Prostate gland (tissue), 2 donors: Measurements from ENCODE around the gene ZC3H12C. TPM values are rescaled to one million over a fixed set of nuclear protein-coding genes. Genes with fewer than 3 reads are reported as not detected.

Experiments
- DNase-seq: peaks from one replicate; pipeline ENCODE4 v3.0.0-alpha.2; 2019; ENCODE audit warnings: low spot score
- H3K27ac ChIP-seq, 2 donors: fragments of 200-600 bp; sonication (generic); 2 replicates each; pipeline ENCODE4 v1.5.1; 2017 to 2019
- H3K27me3 ChIP-seq: fragments of 200-600 bp; sonication (generic); replicated peaks from 2 replicates; pipeline ENCODE4 v1.5.1; 2019; ENCODE audit not compliant: insufficient read depth
- H3K36me3 ChIP-seq, 2 donors: fragments of 200-600 bp; sonication (generic); 1 replicate in 1 of 2; 2 replicates in 1 of 2; pipeline versions ENCODE4 v1.5.1 to v1.8.1; 2017 to 2019
- H3K4me1 ChIP-seq: fragments of 200-600 bp; sonication (generic); replicated peaks from 2 replicates; pipeline ENCODE4 v1.5.1; 2019
- H3K4me3 ChIP-seq, 2 donors: fragments of 200-600 bp; sonication (generic); 2 replicates each; pipeline ENCODE4 v1.5.1; 2017 to 2019
- H3K9me3 ChIP-seq: fragments of 200-600 bp; sonication (generic); 2 replicates; pipeline ENCODE4 v1.5.1; 2017
- CTCF ChIP-seq, 4 experiments: fragments of 200-600 bp in 2 of 4; fragments of 450-650 bp in 2 of 4; sonication (generic) in 2 of 4; IDR thresholded peaks; 1 replicate in 3 of 4; 2 replicates in 1 of 4; pipeline ENCODE4 v1.5.1; 2016 to 2019; ENCODE audit warnings: antibody characterized with exemption in 4 of 4, mild to moderate bottlenecking in 2 of 4, moderate library complexity in 2 of 4
- POLR2A ChIP-seq: fragments of 450-650 bp; IDR thresholded peaks from one replicate; pipeline ENCODE4 v1.6.1; 2016; ENCODE audit warnings: antibody characterized with exemption, mild to moderate bottlenecking
- POLR2AphosphoS5 ChIP-seq: sonication (generic); formaldehyde crosslinking; IDR thresholded peaks from one replicate; pipeline ENCODE4 v1.6.1; 2017; ENCODE audit warnings: antibody characterized with exemption
- WGBS: methylation state at CpG from one replicate; pipeline ENCODE4 v1.1.5; 2018; 5-methylcytosine and 5-hydroxymethylcytosine counted together
- intact Hi-C: fragments of 100-400 bp; cut with DNase I; formaldehyde crosslinking; loops from one replicate; pipeline ENCODE4 v1.14.2; 2022
- total RNA-seq, 2 donors: library from RNA; depleted of rRNA; stranded (reverse); fragments of >200 nt; gene quantifications; one replicate each; pipeline ENCODE4 v1.1.0, GENCODE V29; 2016

Gene ZC3H12C
- total RNA-seq, 2 donors from 2014 or later = 6.5 to 11.9 TPM

DNA sequence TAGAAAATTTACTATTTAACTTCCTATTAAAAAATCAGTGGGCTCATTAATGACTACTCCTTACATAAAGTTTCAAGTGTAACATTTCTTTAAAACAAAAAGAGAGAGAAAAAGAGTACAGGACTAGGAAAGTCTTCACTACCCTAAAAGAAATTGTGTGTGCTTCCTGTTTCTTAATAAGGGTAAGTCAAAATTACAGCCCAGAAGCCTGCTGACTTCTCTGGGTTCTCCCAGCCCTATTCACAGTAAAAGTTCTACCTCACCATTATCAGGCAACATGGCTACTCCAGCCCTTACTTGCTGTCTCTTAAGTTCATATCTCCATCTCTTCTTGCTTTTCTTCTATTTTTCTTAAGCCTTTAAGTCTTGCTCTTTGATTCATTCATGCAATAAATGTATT is 20.3 kb upstream of the ZC3H12C start:
- Histone ChIP-seq H3K36me3 (no peaks in the 10 kb centered on the region), H3K27me3 (no peaks in the 10 kb centered on the region), H3K4me3 (no peak overlapping the region), H3K27ac (no peak overlapping the region), H3K4me1 (no peaks in the 10 kb centered on the region), H3K9me3 (no peaks in the 10 kb centered on the region)
- TF ChIP-seq CTCF (IDR thresholded peaks at IDR 0.05) (no peak), POLR2A (no peak), POLR2AphosphoS5 (no peak)
- DNase-seq = no peak
- intact Hi-C loops = no loop called here

- DNase-seq = no peak
- Histone ChIP-seq H3K9me3 (no peaks in the 10 kb centered on the region), H3K27ac (no peak overlapping the region), H3K4me3 (no peak overlapping the region), H3K27me3 (no peaks in the 10 kb centered on the region), H3K4me1 (no peaks in the 10 kb centered on the region), H3K36me3 (no peaks in the 10 kb centered on the region)
- WGBS = 95% methylated on average over 7 of the region's 7 CpGs
- intact Hi-C loops = no loop called here
- no peak for TF ChIP-seq POLR2AphosphoS5
- no peak for TF ChIP-seq POLR2A
- TF ChIP-seq CTCF (IDR thresholded peaks at IDR 0.05) = no peak
Observed at GRCh38 chr11:110074499-110074898, 18.7 kb upstream of the ZC3H12C start.

GRCh38 chr11:110075105-110075846 is 17.9 kb upstream of the ZC3H12C start:
- no peak overlapping the region for H3K27ac ChIP-seq
- no peaks in the 10 kb centered on the region for H3K36me3 ChIP-seq
- H3K27me3 ChIP-seq = no peaks in the 10 kb centered on the region
- WGBS = 31% methylated on average over 12 of the region's 12 CpGs
- H3K9me3 ChIP-seq = no peaks in the 10 kb centered on the region
- intact Hi-C loops = no loop called here
- H3K4me1 ChIP-seq = no peaks in the 10 kb centered on the region
- H3K4me3 ChIP-seq = no peak overlapping the region
- no peak for TF ChIP-seq CTCF (IDR thresholded peaks at IDR 0.05)
- TF ChIP-seq POLR2A = no peak
- TF ChIP-seq POLR2AphosphoS5 = no peak
- DNase-seq = no peak

DNA sequence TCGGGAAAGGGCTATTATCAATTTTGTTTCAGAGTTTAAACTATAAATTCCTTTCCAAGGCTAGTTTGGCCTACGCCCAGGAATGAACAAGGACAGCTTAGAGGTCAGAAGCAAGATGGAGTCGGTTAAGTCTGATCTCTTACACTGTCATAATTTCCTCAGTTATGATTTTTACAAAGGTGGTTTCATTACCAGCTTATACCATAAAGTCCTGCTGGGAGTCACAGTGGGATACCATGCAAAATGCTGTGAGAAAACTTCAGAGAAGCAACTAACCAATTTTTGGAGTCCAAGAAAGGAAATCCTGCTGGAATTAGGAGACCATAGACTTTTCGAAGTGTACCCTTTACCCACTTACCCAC is 17.4 kb upstream of the ZC3H12C start:
- 42% methylated on average over 4 of the region's 4 CpGs for WGBS
- Histone ChIP-seq H3K27me3 (no peaks in the 10 kb centered on the region), H3K4me3 (no peak overlapping the region), H3K36me3 (no peaks in the 10 kb centered on the region), H3K9me3 (no peaks in the 10 kb centered on the region), H3K4me1 (no peaks in the 10 kb centered on the region), H3K27ac (no peak overlapping the region)
- TF ChIP-seq CTCF (IDR thresholded peaks at IDR 0.05) = no peak
- TF ChIP-seq POLR2AphosphoS5 = no peak
- no peak for TF ChIP-seq POLR2A
- DNase-seq = no peak
- intact Hi-C loops = no loop called here

GRCh38 chr11:110076371-110076965 is 16.7 kb upstream of the ZC3H12C start:
- WGBS = 32% methylated on average over 7 of the region's 7 CpGs
- Histone ChIP-seq H3K27me3 (no peaks in the 10 kb centered on the region), H3K27ac (no peak overlapping the region), H3K9me3 (no peaks in the 10 kb centered on the region), H3K36me3 (no peaks in the 10 kb centered on the region), H3K4me1 (no peaks in the 10 kb centered on the region), H3K4me3 (no peak overlapping the region)
- intact Hi-C loops = no loop called here
- TF ChIP-seq POLR2A (no peak), POLR2AphosphoS5 (no peak), CTCF (IDR thresholded peaks at IDR 0.05) (no peak)
- no peak for DNase-seq
